ENCODE results near the gene ATAD3A.

GRCh38 chr1:1577367-1578011 is 65.5 kb downstream of the ATAD3A start:
- TF ChIP-seq, protein P1, sequence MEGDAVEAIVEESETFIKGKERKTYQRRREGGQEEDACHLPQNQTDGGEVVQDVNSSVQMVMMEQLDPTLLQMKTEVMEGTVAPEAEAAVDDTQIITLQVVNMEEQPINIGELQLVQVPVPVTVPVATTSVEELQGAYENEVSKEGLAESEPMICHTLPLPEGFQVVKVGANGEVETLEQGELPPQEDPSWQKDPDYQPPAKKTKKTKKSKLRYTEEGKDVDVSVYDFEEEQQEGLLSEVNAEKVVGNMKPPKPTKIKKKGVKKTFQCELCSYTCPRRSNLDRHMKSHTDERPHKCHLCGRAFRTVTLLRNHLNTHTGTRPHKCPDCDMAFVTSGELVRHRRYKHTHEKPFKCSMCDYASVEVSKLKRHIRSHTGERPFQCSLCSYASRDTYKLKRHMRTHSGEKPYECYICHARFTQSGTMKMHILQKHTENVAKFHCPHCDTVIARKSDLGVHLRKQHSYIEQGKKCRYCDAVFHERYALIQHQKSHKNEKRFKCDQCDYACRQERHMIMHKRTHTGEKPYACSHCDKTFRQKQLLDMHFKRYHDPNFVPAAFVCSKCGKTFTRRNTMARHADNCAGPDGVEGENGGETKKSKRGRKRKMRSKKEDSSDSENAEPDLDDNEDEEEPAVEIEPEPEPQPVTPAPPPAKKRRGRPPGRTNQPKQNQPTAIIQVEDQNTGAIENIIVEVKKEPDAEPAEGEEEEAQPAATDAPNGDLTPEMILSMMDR (IDR thresholded peaks at IDR 0.05): no peak
- TF ChIP-seq POLR2A (IDR thresholded peaks at IDR 0.05): no peak
